Peyer's patch (tissue), 4 donors: ENCODE data around the gene MYH16.

Experiments
- POLR2A ChIP-seq, 2 donors: fragments of 450-650 bp; IDR thresholded peaks; one replicate each; pipeline ENCODE4 v1.5.1; 2017; ENCODE audit warnings: antibody characterized with exemption in 2 of 2, mild to moderate bottlenecking in 2 of 2, moderate library complexity in 2 of 2
- TF ChIP-seq, protein P1 (sequence below), 6 experiments: fragments of 450-650 bp in 4 of 6; fragments of 200-600 bp in 2 of 6; sonication (generic) in 1 of 6; IDR thresholded peaks; one replicate each; pipeline ENCODE4 v1.5.1; 2017 to 2019; ENCODE audit warnings: antibody characterized with exemption in 6 of 6, mild to moderate bottlenecking in 3 of 6, moderate library complexity in 1 of 6

DNA sequence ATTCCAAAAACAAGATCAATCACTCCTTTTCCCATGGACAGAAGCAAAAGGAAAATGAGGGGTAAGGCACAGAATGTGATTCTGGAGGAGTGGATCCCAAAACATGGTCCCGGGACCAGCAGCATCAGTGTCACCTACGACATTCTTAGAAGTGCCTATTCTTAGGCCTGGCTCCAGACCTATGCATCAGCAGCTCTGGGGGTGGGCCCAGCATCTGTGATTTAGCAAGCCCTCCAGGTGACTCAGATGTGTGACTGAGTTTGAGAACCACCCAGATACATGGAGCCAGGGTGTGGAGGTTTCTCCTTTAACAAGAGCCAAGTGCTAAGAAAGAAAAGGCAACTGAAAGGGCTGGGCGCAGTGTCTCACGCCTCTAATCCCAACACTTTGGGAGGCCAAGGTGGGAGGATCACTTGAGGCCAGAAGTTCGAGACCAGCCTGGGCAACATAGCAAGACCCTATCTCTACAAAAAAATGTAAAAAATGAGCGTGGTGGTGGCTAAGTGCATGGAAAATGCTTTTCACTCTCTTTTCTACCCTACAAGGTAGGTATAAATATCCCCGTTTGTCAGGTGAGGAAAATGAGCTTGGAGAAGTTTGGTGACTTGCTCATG is 35.9 kb downstream of the MYH16 start:
- no peak for TF ChIP-seq POLR2A (IDR thresholded peaks at IDR 0.05)
- TF ChIP-seq, protein P1, sequence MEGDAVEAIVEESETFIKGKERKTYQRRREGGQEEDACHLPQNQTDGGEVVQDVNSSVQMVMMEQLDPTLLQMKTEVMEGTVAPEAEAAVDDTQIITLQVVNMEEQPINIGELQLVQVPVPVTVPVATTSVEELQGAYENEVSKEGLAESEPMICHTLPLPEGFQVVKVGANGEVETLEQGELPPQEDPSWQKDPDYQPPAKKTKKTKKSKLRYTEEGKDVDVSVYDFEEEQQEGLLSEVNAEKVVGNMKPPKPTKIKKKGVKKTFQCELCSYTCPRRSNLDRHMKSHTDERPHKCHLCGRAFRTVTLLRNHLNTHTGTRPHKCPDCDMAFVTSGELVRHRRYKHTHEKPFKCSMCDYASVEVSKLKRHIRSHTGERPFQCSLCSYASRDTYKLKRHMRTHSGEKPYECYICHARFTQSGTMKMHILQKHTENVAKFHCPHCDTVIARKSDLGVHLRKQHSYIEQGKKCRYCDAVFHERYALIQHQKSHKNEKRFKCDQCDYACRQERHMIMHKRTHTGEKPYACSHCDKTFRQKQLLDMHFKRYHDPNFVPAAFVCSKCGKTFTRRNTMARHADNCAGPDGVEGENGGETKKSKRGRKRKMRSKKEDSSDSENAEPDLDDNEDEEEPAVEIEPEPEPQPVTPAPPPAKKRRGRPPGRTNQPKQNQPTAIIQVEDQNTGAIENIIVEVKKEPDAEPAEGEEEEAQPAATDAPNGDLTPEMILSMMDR (IDR thresholded peaks at IDR 0.05) = no peak
